ENCODE results near the gene DPP6.
"Not testable (repeated sequence)": the region's sequence is repeated elsewhere in the genome, so short reads cannot be mapped to it uniquely, and the experiment has no call there.

Gene DPP6

GRCh38 chr7:154155928-154156327 lies 103.7 kb downstream of the DPP6 start:
- not testable (repeated sequence) for DNase-seq

GRCh38 chr7:154162921-154163320 lies 110.7 kb downstream of the DPP6 start:
- DNase-seq, result not testable (repeated sequence)

GRCh38 chr7:154163642-154164041 lies 111.4 kb downstream of the DPP6 start:
- not testable (repeated sequence) for DNase-seq

GRCh38 chr7:154167051-154167450 lies 114.9 kb downstream of the DPP6 start:
- DNase-seq, result no peak

GRCh38 chr7:154167807-154168206 lies 115.6 kb downstream of the DPP6 start:
- no peak for DNase-seq

GRCh38 chr7:154171422-154171821 lies 119.2 kb downstream of the DPP6 start:
- peak; percentile 41 for DNase-seq

GRCh38 chr7:154172236-154172635 lies 120.0 kb downstream of the DPP6 start:
- DNase-seq, result no peak

- DNase-seq, result no peak
These were observed 125.4 kb downstream of the DPP6 start for GRCh38 chr7:154177584-154177983.

- DNase-seq, result no peak
These were observed 126.7 kb downstream of the DPP6 start for GRCh38 chr7:154178895-154179294.

GRCh38 chr7:154183482-154183881 lies 131.3 kb downstream of the DPP6 start:
- DNase-seq, result no peak

- no peak for DNase-seq
These were observed 131.7 kb downstream of the DPP6 start for GRCh38 chr7:154183946-154184345.

- DNase-seq, result no peak
These were observed 134.6 kb downstream of the DPP6 start for GRCh38 chr7:154186811-154187210.

- DNase-seq, result no peak
These were observed 136.1 kb downstream of the DPP6 start for GRCh38 chr7:154188330-154188729.

- no peak for DNase-seq
These were observed 143.1 kb downstream of the DPP6 start for GRCh38 chr7:154195266-154195665.

- DNase-seq, result no peak
These were observed 146.3 kb downstream of the DPP6 start for GRCh38 chr7:154198481-154198880.

GRCh38 chr7:154200241-154200640 lies 148.0 kb downstream of the DPP6 start:
- no peak for DNase-seq

- DNase-seq, result no peak
These were observed 149.8 kb downstream of the DPP6 start for GRCh38 chr7:154202002-154202401.

GRCh38 chr7:154204046-154204445 lies 151.8 kb downstream of the DPP6 start:
- DNase-seq, result no peak

GRCh38 chr7:154212861-154213260 lies 160.7 kb downstream of the DPP6 start:
- DNase-seq, result no peak

GRCh38 chr7:154217688-154218340 lies 165.6 kb downstream of the DPP6 start:
- DNase-seq, result no peak

GRCh38 chr7:154231732-154232131 lies 179.5 kb downstream of the DPP6 start:
- no peak for DNase-seq

GRCh38 chr7:154232700-154233099 lies 180.5 kb downstream of the DPP6 start:
- DNase-seq, result no peak

GRCh38 chr7:154241988-154242387 lies 189.8 kb downstream of the DPP6 start:
- DNase-seq, result no peak

- DNase-seq, result no peak
These were observed 190.5 kb downstream of the DPP6 start for GRCh38 chr7:154242709-154243108.

GRCh38 chr7:154252046-154252445 lies 199.8 kb downstream of the DPP6 start:
- DNase-seq, result no peak

Measured in NCI-H524 treated with DMSO at 0.1 percent for 48 hours (cell line).